Common myeloid progenitor, CD34-positive (primary cell): ENCODE measurements around the gene ANKRD53.
A peak's percentile ranks its signal among the peaks of the same experiment; 100 is the strongest.

Experiments
- CTCF ChIA-PET: fragments of 350-600 bp; sonication (Branson Sonifier 250); formaldehyde crosslinking; loops from one replicate; lab custom pipeline; 2021; ENCODE audit warnings: antibody characterized with exemption; lab: Charles Lee
- POLR2A ChIA-PET: fragments of 350-600 bp; sonication (Branson Sonifier 250); formaldehyde crosslinking; loops from one replicate; lab custom pipeline; 2021; ENCODE audit warnings: antibody characterized with exemption; lab: Charles Lee
- DNase-seq, 3 donors: peaks; one replicate each; pipeline versions ENCODE4 v3.0.0 to v3.0.0-alpha.2; 2013
- H3K27ac ChIP-seq, 2 experiments: 1 replicate in 1 of 2; 2 replicates in 1 of 2; pipeline ENCODE4 v1.7.0; 2013; ENCODE audit warnings: inconsistent platforms in 2 of 2, low read length in 2 of 2, mild to moderate bottlenecking in 2 of 2, low read depth in 1 of 2, moderate library complexity in 1 of 2; ENCODE audit not compliant: severe bottlenecking in 2 of 2, insufficient read depth in 1 of 2, poor library complexity in 1 of 2
- H3K27me3 ChIP-seq, 5 experiments: replicated peaks in 2 of 5; 1 replicate in 3 of 5; 2 replicates in 2 of 5; pipeline versions ENCODE4 v1.6.1 to v1.7.0; 2013; ENCODE audit warnings: low read length in 4 of 5, mild to moderate bottlenecking in 2 of 5, moderate library complexity in 2 of 5, inconsistent platforms in 1 of 5; ENCODE audit not compliant: insufficient read depth in 5 of 5, control insufficient read depth in 4 of 5
- H3K36me3 ChIP-seq, 4 experiments: 1 replicate in 2 of 4; 2 replicates in 2 of 4; pipeline versions ENCODE4 v1.6.1 to v1.7.0; 2013; ENCODE audit warnings: low read length in 3 of 4, control low read depth in 1 of 4, mild to moderate bottlenecking in 1 of 4; ENCODE audit not compliant: control insufficient read depth in 4 of 4, insufficient read depth in 4 of 4
- H3K4me1 ChIP-seq, 4 experiments: 1 replicate in 3 of 4; 2 replicates in 1 of 4; pipeline versions ENCODE4 v1.6.1 to v1.7.1; 2013; ENCODE audit warnings: low read length in 3 of 4, mild to moderate bottlenecking in 3 of 4, control low read depth in 1 of 4, inconsistent platforms in 1 of 4, moderate library complexity in 1 of 4; ENCODE audit not compliant: control insufficient read depth in 4 of 4, insufficient read depth in 4 of 4; ENCODE audit errors: control extremely low read depth in 1 of 4
- H3K4me3 ChIP-seq, 7 experiments: 1 replicate in 4 of 7; 2 replicates in 3 of 7; pipeline versions ENCODE4 v1.5.1 to v1.7.0; 2013; ENCODE audit warnings: mild to moderate bottlenecking in 7 of 7, low read length in 6 of 7, moderate library complexity in 6 of 7, inconsistent platforms in 2 of 7, low read depth in 2 of 7, control low read depth in 1 of 7; ENCODE audit not compliant: insufficient read depth in 4 of 7, control insufficient read depth in 1 of 7; ENCODE audit errors: extremely low read depth in 1 of 7
- H3K9me3 ChIP-seq, 5 experiments: 1 replicate in 4 of 5; 2 replicates in 1 of 5; pipeline versions ENCODE4 v1.6.1 to v1.7.1; 2013; ENCODE audit warnings: low read length in 4 of 5, mild to moderate bottlenecking in 2 of 5, inconsistent platforms in 1 of 5, low read depth in 1 of 5, moderate library complexity in 1 of 5; ENCODE audit not compliant: control insufficient read depth in 4 of 5, insufficient read depth in 2 of 5; ENCODE audit errors: control extremely low read depth in 1 of 5
- WGBS: methylation state at CpG from one replicate; pipeline ENCODE4 v1.1.5; 2013; ENCODE audit not compliant: insufficient coverage; 5-methylcytosine and 5-hydroxymethylcytosine counted together

ANKRD53 gene

DNA sequence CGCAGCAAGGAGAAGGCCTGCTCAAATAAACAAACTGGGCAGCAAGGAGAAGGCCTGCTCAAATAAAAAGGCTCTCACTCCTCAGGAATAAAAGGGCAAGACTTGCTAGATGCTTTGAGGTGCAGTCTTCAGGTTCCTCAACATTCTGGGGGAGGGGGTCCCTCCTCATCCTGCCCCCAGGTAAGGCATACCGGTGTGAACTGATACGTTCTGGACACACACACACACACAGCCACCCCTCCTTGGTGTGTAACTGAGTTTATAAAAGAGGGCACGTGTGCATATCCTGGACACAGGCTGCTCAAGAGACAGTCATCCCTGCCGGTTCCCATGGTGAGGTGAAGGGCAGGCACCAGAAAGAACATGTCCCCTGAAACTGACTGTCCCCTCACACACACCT is 11.8 kb downstream of the ANKRD53 start:
- H3K27ac ChIP-seq: no peak overlapping the region
- no peak for DNase-seq
- ChIA-PET CTCF (no interaction called here), POLR2A (no interaction called here)
- H3K4me1 ChIP-seq: peaks cover 5 to 21% (median 19%) of the 10 kb centered on the region in 4 experiments
- H3K27me3 ChIP-seq: no peaks in the 10 kb centered on the region
- peaks cover 3 to 70% (median 42%) of the 10 kb centered on the region in 4 experiments for H3K36me3 ChIP-seq
- H3K4me3 ChIP-seq: no peak overlapping the region
- 90% methylated on average over 2 of the region's 5 CpGs for WGBS
- H3K9me3 ChIP-seq: no peaks in the 10 kb centered on the region

DNA sequence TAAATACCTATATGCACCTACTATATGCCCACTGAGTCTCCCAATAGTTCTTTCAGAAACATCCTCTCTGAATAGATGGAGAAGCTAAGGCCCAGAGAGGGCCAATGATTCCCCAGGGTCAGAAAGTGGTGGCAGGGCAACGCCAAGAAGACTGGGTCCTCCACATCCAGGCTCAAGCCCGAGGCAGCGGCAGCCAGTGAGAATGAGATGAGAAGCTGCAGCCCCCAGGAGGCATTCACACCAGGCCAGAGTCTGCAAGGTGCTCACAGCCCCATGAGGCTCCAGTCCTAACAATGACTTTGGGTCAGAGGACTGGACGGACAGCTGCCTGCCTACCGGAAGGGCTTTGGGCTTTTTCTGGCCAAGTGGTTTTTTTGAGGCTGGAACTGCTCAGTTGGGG is 12.7 kb downstream of the ANKRD53 start:
- CTCF ChIA-PET: interaction anchor here (1.1 to 3.6 kb wide), 2 partner anchors 12 to 48 kb away, joined by 3 to 14 read pairs; no protein-coding TSS in a partner anchor
- no peaks in the 10 kb centered on the region for H3K27me3 ChIP-seq
- POLR2A ChIA-PET: no interaction called here
- peaks cover 3 to 63% (median 42%) of the 10 kb centered on the region in 4 experiments for H3K36me3 ChIP-seq
- WGBS: 91% methylated on average over 4 of the region's 5 CpGs
- no peak overlapping the region for H3K27ac ChIP-seq
- DNase-seq: no peak
- peaks cover 8 to 27% (median 20%) of the 10 kb centered on the region in 4 experiments for H3K4me1 ChIP-seq
- no peak overlapping the region for H3K4me3 ChIP-seq
- no peaks in the 10 kb centered on the region for H3K9me3 ChIP-seq

DNA sequence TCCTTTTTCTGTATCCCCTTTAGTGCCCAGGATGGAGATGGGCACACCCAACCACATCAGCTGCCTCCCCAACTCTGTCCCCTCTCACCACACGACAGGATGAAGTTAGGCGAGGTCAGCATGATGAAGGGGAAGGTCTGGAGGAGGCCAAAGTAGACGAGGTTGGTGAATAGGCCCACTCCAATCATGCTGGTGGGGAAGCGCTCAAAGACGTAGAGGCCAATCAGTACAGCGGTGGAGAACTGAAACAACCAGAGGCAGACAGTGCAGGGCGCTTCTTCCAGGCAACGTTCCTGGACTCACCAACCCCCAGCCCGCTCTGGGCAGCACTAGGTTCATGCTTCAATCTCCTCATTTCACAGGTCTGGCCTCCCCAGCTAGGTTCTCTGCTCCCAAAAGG is 13.3 kb downstream of the ANKRD53 start:
- CTCF ChIA-PET: interaction anchor here (0.6 to 3.6 kb wide), 8 partner anchors 7 to 203 kb away, joined by 3 to 19 read pairs (median 4); partner anchors contain the start of gene NAGK
- Histone ChIP-seq H3K4me1 (peaks cover 8 to 27% (median 20%) of the 10 kb centered on the region in 4 experiments), H3K36me3 (peaks cover 3 to 57% (median 39%) of the 10 kb centered on the region in 4 experiments), H3K9me3 (no peaks in the 10 kb centered on the region), H3K27ac (no peak overlapping the region), H3K27me3 (no peaks in the 10 kb centered on the region), H3K4me3 (no peak overlapping the region)
- POLR2A ChIA-PET: no interaction called here
- WGBS: 95% methylated on average over 8 of the region's 9 CpGs
- no peak for DNase-seq

DNA sequence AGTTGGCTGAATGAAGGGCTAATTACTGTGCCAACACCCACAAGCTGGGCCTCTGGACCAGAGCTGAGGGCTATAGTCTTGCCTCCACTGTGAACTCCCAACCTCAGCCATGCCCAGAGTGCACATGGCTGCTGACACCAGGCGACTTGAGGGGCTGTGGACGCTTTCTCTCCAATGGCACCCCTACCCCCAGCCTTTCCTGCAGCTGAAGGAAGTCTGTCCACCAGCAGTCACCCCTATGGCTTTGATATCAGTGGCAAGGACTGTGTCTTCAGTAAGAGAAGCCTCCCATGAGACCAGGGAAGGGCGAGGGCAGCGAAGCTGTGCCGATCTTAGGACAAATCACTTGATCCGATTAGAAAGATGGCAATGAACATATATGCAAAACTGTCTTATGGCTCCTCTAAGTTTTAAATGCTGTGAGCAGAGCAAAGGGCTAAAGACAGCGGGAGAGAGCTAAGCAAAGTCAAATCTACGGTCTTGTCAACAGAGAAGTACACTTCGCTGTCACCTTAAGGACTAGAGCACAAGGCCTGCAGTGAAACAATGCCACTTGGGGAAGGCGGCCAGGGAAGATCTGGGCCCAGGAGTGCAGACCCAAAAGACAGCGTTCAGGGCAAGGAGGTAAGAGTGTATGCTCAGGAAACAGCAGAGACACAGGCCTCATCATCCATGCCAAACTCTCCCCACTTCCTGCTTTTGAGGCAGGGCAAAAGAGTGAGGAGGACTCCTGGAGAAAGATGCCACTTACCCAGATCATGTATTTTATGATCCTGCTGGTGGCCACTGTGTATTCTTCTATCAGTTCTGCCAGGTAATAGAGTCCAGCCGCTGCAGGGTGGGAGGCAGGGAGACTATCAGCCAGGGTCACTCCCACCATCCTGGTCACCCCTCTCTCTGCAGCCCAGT is 14.8 kb downstream of the ANKRD53 start:
- POLR2A ChIA-PET: no interaction called here
- H3K9me3 ChIP-seq: no peaks in the 10 kb centered on the region
- peak overlapping the region in 6 of 7 experiments; percentile 68 to 93 (median 86) for H3K4me3 ChIP-seq
- no peaks in the 10 kb centered on the region for H3K27me3 ChIP-seq
- CTCF ChIA-PET: interaction anchor here (0.8 to 3.6 kb wide), 9 partner anchors 9 to 77 kb away, joined by 3 to 19 read pairs (median 4); partner anchors contain the start of genes ANKRD53 and NAGK
- H3K36me3 ChIP-seq: peaks cover 0 to 43% (median 32%) of the 10 kb centered on the region in 4 experiments
- 92% methylated on average over 10 of the region's 12 CpGs for WGBS
- DNase-seq: no peak
- peak overlapping the region in 1 of 2 experiments; percentile 67 for H3K27ac ChIP-seq
- peaks cover 8 to 27% (median 20%) of the 10 kb centered on the region in 4 experiments for H3K4me1 ChIP-seq

DNA sequence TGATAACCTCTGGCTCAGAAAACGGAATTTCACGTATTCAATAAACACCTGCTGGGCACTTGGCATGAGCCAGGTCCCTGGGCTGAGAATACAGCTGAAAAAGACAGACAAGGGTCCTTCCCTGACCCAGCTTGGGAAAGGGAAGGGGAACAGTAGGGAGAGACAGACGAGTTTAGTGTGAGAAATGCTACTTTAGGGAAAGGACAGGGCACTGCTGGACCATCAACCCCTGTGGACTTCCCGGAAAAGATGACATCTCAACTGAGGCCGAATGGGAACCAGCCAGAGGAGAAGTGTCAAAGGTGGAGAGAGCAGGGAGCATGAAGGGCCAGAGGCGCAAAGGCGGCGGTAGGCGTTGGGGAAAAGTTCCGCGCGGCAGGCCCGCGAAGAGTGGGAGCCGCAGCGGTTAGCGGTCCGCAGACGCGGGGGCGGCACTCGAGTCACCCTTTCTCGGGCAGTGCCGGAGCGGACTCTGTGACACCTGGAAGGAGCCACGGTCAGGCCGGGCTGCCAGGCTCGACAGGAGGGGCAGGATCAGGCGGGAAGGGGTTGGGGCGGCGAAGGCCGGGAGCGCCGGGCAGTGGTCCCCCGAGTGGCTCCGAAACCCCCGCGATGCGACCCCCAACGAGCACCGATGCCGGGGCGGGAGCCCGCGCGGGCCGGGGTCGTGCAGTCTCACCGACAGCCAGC is 15.7 kb downstream of the ANKRD53 start:
- ChIA-PET POLR2A (no interaction called here), CTCF (interaction anchor here (0.8 to 3.6 kb wide), 6 partner anchors 9 to 77 kb away, joined by 3 to 19 read pairs (median 4); no protein-coding TSS in a partner anchor)
- peaks cover 0 to 33% (median 25%) of the 10 kb centered on the region in 4 experiments for H3K36me3 ChIP-seq
- 1% methylated on average over 46 of the region's 49 CpGs for WGBS
- peaks cover 8 to 27% (median 20%) of the 10 kb centered on the region in 4 experiments for H3K4me1 ChIP-seq
- peak overlapping the region; percentile 68 to 95 (median 88) for H3K4me3 ChIP-seq
- DNase-seq: peak in 1 of 3 donors; percentile 38
- H3K27me3 ChIP-seq: no peaks in the 10 kb centered on the region
- H3K9me3 ChIP-seq: no peaks in the 10 kb centered on the region
- peak overlapping the region; percentile 54 to 67 for H3K27ac ChIP-seq

DNA sequence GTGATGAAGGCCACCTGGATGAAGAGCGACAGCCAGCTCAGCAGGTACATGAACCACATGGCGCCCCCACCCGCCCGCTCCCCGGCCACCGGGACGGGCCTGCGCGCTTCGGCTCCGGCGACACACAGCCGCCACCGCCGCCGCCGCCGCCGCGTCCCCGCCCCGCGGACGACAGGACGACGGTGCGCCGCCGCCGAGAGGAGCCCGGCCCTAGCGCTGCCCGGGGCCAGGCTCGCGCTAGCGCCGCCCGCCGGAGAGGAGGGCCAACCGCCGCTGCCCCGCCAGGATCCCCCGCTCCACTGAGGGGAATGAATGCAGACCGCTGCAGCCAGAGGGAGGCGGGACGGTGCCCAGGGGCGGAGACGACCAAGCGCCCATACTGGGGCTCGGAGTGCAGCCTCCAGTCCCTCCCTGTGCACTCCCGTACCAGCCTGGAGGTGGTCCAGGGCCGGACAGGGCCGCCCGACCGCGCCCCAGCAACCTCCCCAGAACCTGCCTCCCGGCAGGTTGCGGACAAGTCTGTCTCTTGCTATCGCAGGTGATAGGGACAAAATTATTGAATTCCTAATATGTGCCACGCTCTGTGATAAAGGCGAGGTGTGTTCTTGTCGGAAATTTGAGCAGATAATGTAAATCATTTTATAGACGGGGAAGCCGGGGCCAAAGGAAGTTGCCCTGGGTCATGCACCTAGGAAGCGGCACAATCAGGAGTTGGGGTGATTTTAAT is 16.4 kb downstream of the ANKRD53 start, which contains the start of gene TEX261:
TEX261 (minus strand) TSS at position 175 of the 727 bp plus-strand sequence; CDS start at position 59, 116 bp downstream.
- no peaks in the 10 kb centered on the region for H3K27me3 ChIP-seq
- ChIA-PET POLR2A (no interaction called here), CTCF (interaction anchor here (1.9 to 3.1 kb wide), 2 partner anchors 10 to 76 kb away, joined by 4 to 19 read pairs; no protein-coding TSS in a partner anchor)
- DNase-seq: peak; percentile 90 to 93 (median 92)
- H3K4me1 ChIP-seq: peaks cover 8 to 31% (median 23%) of the 10 kb centered on the region in 4 experiments
- WGBS: 0% methylated on average over 58 of the region's 65 CpGs
- no peaks in the 10 kb centered on the region for H3K9me3 ChIP-seq
- peaks cover 0 to 27% (median 18%) of the 10 kb centered on the region in 4 experiments for H3K36me3 ChIP-seq
- H3K27ac ChIP-seq: peak within 1 kb of the TSS; percentile 54 to 67
- H3K4me3 ChIP-seq: peak within 1 kb of the TSS; percentile 82 to 95 (median 89)
